Brain microvascular endothelial cell (primary cell): ENCODE measurements around the gene SEZ6.
"Not testable (repeated sequence)": the region's sequence is repeated elsewhere in the genome, so short reads cannot be mapped to it uniquely, and the experiment has no call there.

Experiments used
- DNase-seq: peaks from one replicate; pipeline ENCODE4 v3.0.0-alpha.2; 2020
- H3K27ac ChIP-seq: fragments of 250-450 bp; sonication (Bioruptor Pico); 2 replicates; pipeline ENCODE4 v1.5.1; 2020; ENCODE audit warnings: mild to moderate bottlenecking, moderate library complexity
- H3K27me3 ChIP-seq: fragments of 250-450 bp; sonication (Bioruptor Pico); replicated peaks from 2 replicates; pipeline ENCODE4 v1.5.1; 2020; ENCODE audit warnings: mild to moderate bottlenecking
- H3K36me3 ChIP-seq: fragments of 250-450 bp; sonication (Bioruptor Pico); replicated peaks from 2 replicates; pipeline ENCODE4 v1.5.1; 2020; ENCODE audit warnings: mild to moderate bottlenecking
- H3K4me3 ChIP-seq: 2 replicates; pipeline ENCODE4 v1.5.1; 2011; ENCODE audit warnings: low read depth, mild to moderate bottlenecking, control low read depth, low read length, moderate library complexity
- in situ Hi-C: cut with HindIII; loops from 2 replicates; pipeline ENCODE4 v1.10.0; 2017; ENCODE audit warnings: low sequenced_read_pairs, low pct_ligation_motif_present
- TF ChIP-seq, protein P1 (sequence below): IDR thresholded peaks from 2 replicates; pipeline ENCODE4 v1.5.1; 2011; ENCODE audit warnings: low read depth, mild to moderate bottlenecking, moderate library complexity, low read length, control low read depth, inconsistent platforms; ENCODE audit errors: missing control alignments

The SEZ6 gene

GRCh38 chr17:28938552-28938951 lies 67.3 kb downstream of the SEZ6 start:
- no peak for DNase-seq
- no peaks in the 10 kb centered on the region for H3K36me3 ChIP-seq
- H3K27ac ChIP-seq, result no peak overlapping the region
- TF ChIP-seq, protein P1, sequence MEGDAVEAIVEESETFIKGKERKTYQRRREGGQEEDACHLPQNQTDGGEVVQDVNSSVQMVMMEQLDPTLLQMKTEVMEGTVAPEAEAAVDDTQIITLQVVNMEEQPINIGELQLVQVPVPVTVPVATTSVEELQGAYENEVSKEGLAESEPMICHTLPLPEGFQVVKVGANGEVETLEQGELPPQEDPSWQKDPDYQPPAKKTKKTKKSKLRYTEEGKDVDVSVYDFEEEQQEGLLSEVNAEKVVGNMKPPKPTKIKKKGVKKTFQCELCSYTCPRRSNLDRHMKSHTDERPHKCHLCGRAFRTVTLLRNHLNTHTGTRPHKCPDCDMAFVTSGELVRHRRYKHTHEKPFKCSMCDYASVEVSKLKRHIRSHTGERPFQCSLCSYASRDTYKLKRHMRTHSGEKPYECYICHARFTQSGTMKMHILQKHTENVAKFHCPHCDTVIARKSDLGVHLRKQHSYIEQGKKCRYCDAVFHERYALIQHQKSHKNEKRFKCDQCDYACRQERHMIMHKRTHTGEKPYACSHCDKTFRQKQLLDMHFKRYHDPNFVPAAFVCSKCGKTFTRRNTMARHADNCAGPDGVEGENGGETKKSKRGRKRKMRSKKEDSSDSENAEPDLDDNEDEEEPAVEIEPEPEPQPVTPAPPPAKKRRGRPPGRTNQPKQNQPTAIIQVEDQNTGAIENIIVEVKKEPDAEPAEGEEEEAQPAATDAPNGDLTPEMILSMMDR, result no peak
- in situ Hi-C loops, result no loop called here
- no peaks in the 10 kb centered on the region for H3K27me3 ChIP-seq
- no peak overlapping the region for H3K4me3 ChIP-seq

DNA sequence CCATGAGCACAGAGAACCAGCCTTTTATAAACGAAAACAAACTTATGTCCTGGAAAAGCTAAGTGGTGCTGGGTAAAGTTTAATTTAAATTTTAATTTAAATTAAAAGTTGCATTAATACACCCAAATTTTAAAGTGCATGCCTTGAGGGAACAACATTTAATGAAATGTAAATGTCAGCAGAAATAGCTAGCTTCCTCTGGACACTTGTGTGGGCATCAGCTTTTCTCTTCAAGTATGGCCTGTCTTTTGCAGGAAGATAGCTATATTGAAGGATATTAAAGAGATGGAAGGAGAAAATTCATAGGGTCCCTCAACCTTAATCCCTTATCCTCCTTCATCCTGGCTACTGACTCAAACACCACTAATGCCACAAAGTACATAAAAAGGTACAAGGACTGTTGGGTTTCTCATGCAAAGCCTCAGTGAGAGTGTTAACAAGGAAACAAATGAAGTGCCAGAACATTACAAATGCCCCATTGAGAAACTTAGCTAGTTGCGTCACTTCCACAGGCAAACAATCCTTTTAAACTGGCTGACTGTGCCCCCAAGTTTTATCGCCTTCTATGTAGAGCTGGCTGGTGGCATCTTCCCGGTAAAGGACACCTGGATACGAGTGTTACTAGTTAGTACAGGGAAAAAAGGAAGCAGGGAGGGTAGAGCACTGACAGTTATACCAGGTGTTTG lies 68.6 kb downstream of the SEZ6 start:
- Histone ChIP-seq H3K27me3 (no peaks in the 10 kb centered on the region), H3K27ac (no peak overlapping the region), H3K36me3 (no peaks in the 10 kb centered on the region), H3K4me3 (no peak overlapping the region)
- TF ChIP-seq, protein P1, result no peak
- DNase-seq, result no peak
- in situ Hi-C loops, result no loop called here

GRCh38 chr17:28935744-28936460 lies 69.9 kb downstream of the SEZ6 start:
- Histone ChIP-seq H3K27ac (no peak overlapping the region), H3K27me3 (no peaks in the 10 kb centered on the region), H3K36me3 (no peaks in the 10 kb centered on the region), H3K4me3 (no peak overlapping the region)
- no peak for DNase-seq
- in situ Hi-C loops, result no loop called here
- TF ChIP-seq, protein P1, result no peak

GRCh38 chr17:28934508-28934907 lies 71.3 kb downstream of the SEZ6 start:
- DNase-seq, in situ Hi-C loops, H3K4me3 ChIP-seq, H3K27me3 ChIP-seq, H3K36me3 ChIP-seq, H3K27ac ChIP-seq: not testable (repeated sequence)

- TF ChIP-seq, protein P1, result no peak
- DNase-seq, result no peak
- Histone ChIP-seq H3K27me3 (no peaks in the 10 kb centered on the region), H3K27ac (no peak overlapping the region), H3K36me3 (peaks cover 6% of the 10 kb centered on the region), H3K4me3 (no peak overlapping the region)
- in situ Hi-C loops, result no loop called here
These were observed 76.0 kb downstream of the SEZ6 start for GRCh38 chr17:28929787-28930186.

DNA sequence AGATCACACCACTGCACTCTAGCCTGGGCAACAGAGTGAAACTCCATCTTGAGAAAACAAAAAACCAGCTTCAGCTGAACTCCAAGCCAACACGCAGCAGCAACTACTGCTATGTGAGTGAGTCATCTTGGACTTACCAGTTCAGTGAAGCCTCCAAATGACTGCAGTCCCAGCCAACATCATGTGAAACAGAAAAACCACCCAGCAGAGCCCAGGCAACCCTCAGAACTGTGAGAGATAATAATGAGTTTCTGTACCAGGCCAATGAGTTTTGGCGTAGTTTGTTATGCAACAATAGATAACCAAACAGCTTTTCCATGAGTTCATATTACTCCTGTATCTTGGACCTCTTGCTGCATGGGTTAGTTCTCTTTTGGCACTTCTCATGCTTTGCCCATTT lies 77.8 kb downstream of the SEZ6 start:
- Histone ChIP-seq H3K27ac (no peak overlapping the region), H3K36me3 (peaks cover 13% of the 10 kb centered on the region)

More for the DNA sequence above, 77.8 kb downstream of the SEZ6 start:
- in situ Hi-C loops, result no loop called here
- Histone ChIP-seq H3K4me3 (no peak overlapping the region), H3K27me3 (no peaks in the 10 kb centered on the region)
- TF ChIP-seq, protein P1, result no peak
- peak; percentile 67 for DNase-seq
